WERI-Rb-1 (cell line): Measurements from ENCODE around the gene ZDHHC6.
"Not testable (repeated sequence)": the region's sequence is repeated elsewhere in the genome, so short reads cannot be mapped to it uniquely, and the experiment has no call there.

ENCODE experiments used
- DNase-seq: peaks from one replicate; pipeline ENCODE4 v3.0.0-alpha.2; 2020
- H3K27ac ChIP-seq: fragments of 250-450 bp; sonication (Bioruptor Pico); 2 replicates; pipeline ENCODE4 v1.5.1; 2020; ENCODE audit warnings: mild to moderate bottlenecking, moderate library complexity
- H3K27me3 ChIP-seq: fragments of 250-450 bp; sonication (Bioruptor Pico); 2 replicates; pipeline ENCODE4 v1.5.1; 2021; ENCODE audit warnings: mild to moderate bottlenecking, low read depth, moderate library complexity; ENCODE audit not compliant: insufficient read depth, severe bottlenecking
- H3K36me3 ChIP-seq: fragments of 250-450 bp; sonication (Bioruptor Pico); 2 replicates; pipeline ENCODE4 v1.5.1; 2020; ENCODE audit warnings: mild to moderate bottlenecking, moderate library complexity
- H3K4me3 ChIP-seq: 2 replicates; pipeline ENCODE4 v1.5.1; 2011; ENCODE audit warnings: low read depth, mild to moderate bottlenecking, control low read depth, low read length
- H3K9me3 ChIP-seq: fragments of 250-450 bp; sonication (Bioruptor Pico); 2 replicates; pipeline ENCODE4 v1.5.1; 2021; ENCODE audit warnings: mild to moderate bottlenecking, moderate library complexity; ENCODE audit not compliant: severe bottlenecking
- TF ChIP-seq, protein P1 (sequence below): IDR thresholded peaks from 2 replicates; pipeline ENCODE4 v1.5.1; 2011; ENCODE audit warnings: low read depth, mild to moderate bottlenecking, control low read depth, inconsistent platforms, low read length

ZDHHC6 gene

DNA sequence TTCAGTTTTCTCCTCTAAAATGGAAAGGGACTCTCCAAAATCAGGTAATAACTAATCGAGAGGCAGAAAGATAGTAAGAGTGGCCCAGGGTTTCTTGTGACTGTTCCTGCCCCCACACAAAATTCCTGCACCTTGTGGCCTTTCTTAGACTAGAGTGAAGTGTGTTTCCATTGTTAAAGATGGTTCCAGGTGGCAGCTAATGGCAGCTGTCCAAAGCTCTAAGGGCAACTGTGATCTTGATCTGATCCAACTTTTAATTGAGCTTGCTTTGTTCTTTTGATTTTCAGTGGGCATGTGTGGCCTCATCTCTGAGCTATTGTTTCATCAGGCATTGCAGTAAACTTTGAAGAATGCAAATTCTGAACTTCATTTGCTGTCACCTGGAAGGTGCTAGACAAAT is 53.4 kb downstream of the ZDHHC6 start:
- no peaks in the 10 kb centered on the region for H3K9me3 ChIP-seq
- H3K36me3 ChIP-seq = no peaks in the 10 kb centered on the region
- DNase-seq = no peak
- no peak overlapping the region for H3K4me3 ChIP-seq
- no peak overlapping the region for H3K27ac ChIP-seq
- H3K27me3 ChIP-seq = peaks cover 2% of the 10 kb centered on the region
- TF ChIP-seq, protein P1, sequence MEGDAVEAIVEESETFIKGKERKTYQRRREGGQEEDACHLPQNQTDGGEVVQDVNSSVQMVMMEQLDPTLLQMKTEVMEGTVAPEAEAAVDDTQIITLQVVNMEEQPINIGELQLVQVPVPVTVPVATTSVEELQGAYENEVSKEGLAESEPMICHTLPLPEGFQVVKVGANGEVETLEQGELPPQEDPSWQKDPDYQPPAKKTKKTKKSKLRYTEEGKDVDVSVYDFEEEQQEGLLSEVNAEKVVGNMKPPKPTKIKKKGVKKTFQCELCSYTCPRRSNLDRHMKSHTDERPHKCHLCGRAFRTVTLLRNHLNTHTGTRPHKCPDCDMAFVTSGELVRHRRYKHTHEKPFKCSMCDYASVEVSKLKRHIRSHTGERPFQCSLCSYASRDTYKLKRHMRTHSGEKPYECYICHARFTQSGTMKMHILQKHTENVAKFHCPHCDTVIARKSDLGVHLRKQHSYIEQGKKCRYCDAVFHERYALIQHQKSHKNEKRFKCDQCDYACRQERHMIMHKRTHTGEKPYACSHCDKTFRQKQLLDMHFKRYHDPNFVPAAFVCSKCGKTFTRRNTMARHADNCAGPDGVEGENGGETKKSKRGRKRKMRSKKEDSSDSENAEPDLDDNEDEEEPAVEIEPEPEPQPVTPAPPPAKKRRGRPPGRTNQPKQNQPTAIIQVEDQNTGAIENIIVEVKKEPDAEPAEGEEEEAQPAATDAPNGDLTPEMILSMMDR = no peak

DNA sequence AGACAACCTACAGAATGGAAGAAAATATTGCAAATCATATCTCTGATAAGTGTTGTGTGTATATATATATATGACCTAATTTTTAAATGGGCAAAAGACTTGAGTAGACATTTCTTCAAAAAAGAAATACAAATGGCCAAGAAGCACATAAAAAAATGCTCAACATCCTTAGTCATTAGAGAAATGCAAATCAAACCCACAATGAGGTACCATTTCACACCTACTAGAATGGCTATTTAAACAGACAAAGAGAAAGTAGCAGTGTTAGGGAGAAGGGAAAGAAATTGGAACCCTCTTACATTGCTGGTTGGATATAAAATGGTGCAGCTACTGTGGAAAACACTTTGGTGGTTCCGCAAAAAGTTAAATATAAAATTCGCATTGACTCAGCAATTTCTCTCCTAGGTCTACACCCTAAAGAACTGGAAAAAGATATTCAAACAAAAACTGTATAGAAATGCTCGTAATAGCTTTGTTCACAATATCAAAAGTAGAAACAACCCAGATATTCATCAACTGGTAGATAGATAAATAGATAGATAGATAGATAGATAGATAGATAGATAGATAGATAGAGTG is 56.5 kb downstream of the ZDHHC6 start:
- Histone ChIP-seq H3K27ac (no peak overlapping the region), H3K36me3 (no peaks in the 10 kb centered on the region), H3K27me3 (no peaks in the 10 kb centered on the region), H3K4me3 (no peak overlapping the region), H3K9me3 (no peaks in the 10 kb centered on the region)
- no peak for DNase-seq
- TF ChIP-seq, protein P1 = no peak

DNA sequence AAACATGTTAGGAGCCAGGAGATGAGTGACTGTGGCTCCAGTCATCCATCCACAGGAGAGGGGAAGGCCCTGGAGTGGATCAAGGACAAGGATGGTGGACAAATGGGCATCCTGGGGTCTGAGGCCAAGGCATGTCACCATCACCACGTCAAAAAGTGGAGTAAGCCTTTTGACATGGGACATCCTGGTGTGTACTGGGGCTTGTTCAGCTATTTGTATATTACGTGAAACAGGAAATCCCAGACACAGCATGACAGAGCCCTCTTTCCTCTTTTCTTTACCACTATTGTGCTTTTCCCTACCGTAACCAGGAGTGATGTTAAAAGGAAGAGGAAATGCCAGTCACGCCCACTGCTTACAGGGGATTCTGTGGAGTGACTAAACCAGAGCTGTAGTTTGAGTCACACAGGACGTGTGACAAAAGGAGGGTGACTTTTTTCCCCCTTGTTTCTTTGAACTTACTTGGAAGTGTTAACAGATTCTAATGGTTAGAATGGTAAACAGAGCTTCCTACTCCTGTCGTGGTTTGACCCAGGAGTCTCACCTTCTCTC is 57.4 kb downstream of the ZDHHC6 start:
- TF ChIP-seq, protein P1 = no peak
- no peak for DNase-seq
- Histone ChIP-seq H3K4me3 (no peak overlapping the region), H3K27ac (no peak overlapping the region), H3K27me3 (no peaks in the 10 kb centered on the region), H3K9me3 (no peaks in the 10 kb centered on the region), H3K36me3 (no peaks in the 10 kb centered on the region)

DNA sequence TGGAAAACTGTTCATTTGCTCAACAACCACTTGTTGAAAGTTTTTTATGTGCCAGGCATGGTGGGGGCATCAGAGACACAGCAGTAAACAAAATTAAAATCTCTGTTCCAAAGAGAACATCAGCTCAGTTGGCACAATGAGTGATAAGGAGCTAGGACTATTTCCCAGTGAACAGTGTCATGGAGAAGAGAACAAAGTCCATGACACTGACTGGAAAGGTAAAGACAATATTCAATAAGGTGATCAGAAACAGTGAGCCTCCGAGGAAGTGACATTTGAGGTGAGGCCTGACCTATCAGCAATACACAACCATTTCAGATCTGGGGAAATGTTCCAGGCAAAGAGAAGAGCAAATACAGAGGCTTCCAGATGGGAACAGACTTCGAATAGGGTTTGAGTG is 58.2 kb downstream of the ZDHHC6 start:
- H3K27me3 ChIP-seq = no peaks in the 10 kb centered on the region
- no peaks in the 10 kb centered on the region for H3K36me3 ChIP-seq
- H3K27ac ChIP-seq = no peak overlapping the region
- H3K4me3 ChIP-seq = no peak overlapping the region
- no peaks in the 10 kb centered on the region for H3K9me3 ChIP-seq
- no peak for DNase-seq
- TF ChIP-seq, protein P1 = no peak

DNA sequence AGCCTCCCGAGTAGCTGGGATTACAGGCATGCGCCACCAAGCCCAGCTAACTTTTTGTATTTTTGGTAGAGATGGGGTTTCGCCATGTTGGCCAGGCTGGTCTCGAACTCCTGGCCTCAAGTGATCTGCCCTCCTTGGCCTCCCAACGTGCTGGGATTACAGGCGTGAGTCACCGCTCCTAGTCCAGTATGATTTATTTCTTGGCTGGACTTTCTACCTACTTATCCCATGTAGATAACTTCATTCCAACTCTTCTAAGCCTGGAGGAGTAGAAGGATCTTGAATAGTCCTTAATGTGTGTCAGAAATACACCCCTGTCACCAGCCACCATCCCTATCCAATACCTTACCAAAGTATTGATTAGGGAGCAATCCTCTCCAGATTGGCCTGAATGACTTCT is 58.7 kb downstream of the ZDHHC6 start:
- not testable (repeated sequence) for H3K9me3 ChIP-seq, H3K27ac ChIP-seq, DNase-seq, H3K4me3 ChIP-seq, H3K36me3 ChIP-seq, H3K27me3 ChIP-seq

DNA sequence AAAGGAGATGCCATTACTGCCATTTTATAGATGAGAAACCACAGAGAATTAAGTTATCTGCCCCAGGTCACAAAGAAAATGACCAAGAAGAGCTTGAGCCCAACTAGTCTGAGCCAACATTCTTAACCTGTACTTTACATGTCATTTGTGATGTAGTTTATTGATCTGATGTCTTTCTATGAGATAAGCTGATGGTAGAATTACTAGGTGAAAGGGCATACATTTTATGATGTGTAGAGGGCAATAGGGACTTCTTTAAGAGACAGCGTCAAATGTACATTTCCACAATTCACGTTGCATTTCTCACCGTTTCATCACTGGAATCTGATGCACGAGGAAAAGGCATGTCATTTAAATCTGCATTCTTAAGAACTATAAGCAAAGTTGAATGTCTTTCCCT is 61.5 kb downstream of the ZDHHC6 start:
- H3K4me3 ChIP-seq = no peak overlapping the region
- H3K9me3 ChIP-seq = no peaks in the 10 kb centered on the region
- TF ChIP-seq, protein P1 = no peak
- no peaks in the 10 kb centered on the region for H3K36me3 ChIP-seq
- H3K27ac ChIP-seq = no peak overlapping the region
- DNase-seq = no peak
- H3K27me3 ChIP-seq = no peaks in the 10 kb centered on the region
